ENCODE measurements around the gene KPNA6. TPM values are rescaled to one million over a fixed set of nuclear protein-coding genes. Genes with fewer than 3 reads are reported as not detected.
"Not testable (repeated sequence)": the region's sequence is repeated elsewhere in the genome, so short reads cannot be mapped to it uniquely, and the experiment has no call there.

KPNA6 gene
- total and polyA plus RNA-seq, 3 experiments from 2014 or later, result 29.3 to 96.7 (median 91.8) TPM

GRCh38 chr1:32082022-32082421 lies 25.8 kb upstream of the KPNA6 start:
- Mint-ChIP-seq H3K4me1 (peaks cover 1 to 7% (median 7%) of the 10 kb centered on the region in 3 donors), H3K4me3 (no peak overlapping the region), H3K27ac (peak overlapping the region in 4 of 8 donors; percentile 15 to 43 (median 22)), H3K36me3 (peaks cover 9 to 57% (median 26%) of the 10 kb centered on the region in 3 donors), H3K27me3 (no peaks in the 10 kb centered on the region), H3K9me3 (no peaks in the 10 kb centered on the region)
- no peak overlapping the region for H3K27ac ChIP-seq (ENCODE audit: low read depth, low read length)
- POLR2A ChIA-PET, result no interaction called here
- no peak for DNase-seq
- H3K36me3 ChIP-seq (ENCODE audit: insufficient read depth, low read length), result peaks cover 18% of the 10 kb centered on the region
- H3K4me1 ChIP-seq (ENCODE audit: insufficient read depth, low read length), result no peaks in the 10 kb centered on the region
- H3K27me3 ChIP-seq (ENCODE audit: insufficient read depth, low read length, poor library complexity, severe bottlenecking), result no peaks in the 10 kb centered on the region
- no peak overlapping the region for H3K4me3 ChIP-seq (ENCODE audit: low read length)
- no peaks in the 10 kb centered on the region for H3K9me3 ChIP-seq (ENCODE audit: low read length)
- CTCF ChIA-PET, result no interaction called here

- H3K27me3 Mint-ChIP-seq; POLR2A ChIA-PET; H3K9me3 Mint-ChIP-seq; H3K4me3 ChIP-seq (ENCODE audit: low read length); H3K36me3 ChIP-seq (ENCODE audit: insufficient read depth, low read length); DNase-seq; H3K4me1 ChIP-seq (ENCODE audit: insufficient read depth, low read length); H3K4me1 Mint-ChIP-seq; H3K27me3 ChIP-seq (ENCODE audit: insufficient read depth, low read length, poor library complexity, severe bottlenecking); H3K9me3 ChIP-seq (ENCODE audit: low read length); H3K4me3 Mint-ChIP-seq; H3K27ac ChIP-seq (ENCODE audit: low read depth, low read length): not testable (repeated sequence)
- CTCF ChIA-PET, result interaction anchor here (0.6 kb wide), 1 partner anchor 329 kb away, joined by 3 read pairs; no protein-coding TSS in a partner anchor
- H3K27ac Mint-ChIP-seq, result peak overlapping the region in 1 of 8 donors; percentile 12
- peaks cover 9 to 49% (median 21%) of the 10 kb centered on the region in 3 donors for H3K36me3 Mint-ChIP-seq
Measured at GRCh38 chr1:32086381-32086780, 21.5 kb upstream of the KPNA6 start.

GRCh38 chr1:32091176-32091575 lies 16.7 kb upstream of the KPNA6 start:
- no peak overlapping the region for H3K27ac ChIP-seq (ENCODE audit: low read depth, low read length)
- H3K9me3 Mint-ChIP-seq, result no peaks in the 10 kb centered on the region
- H3K4me3 Mint-ChIP-seq, result no peak overlapping the region
- H3K27me3 ChIP-seq (ENCODE audit: insufficient read depth, low read length, poor library complexity, severe bottlenecking), result no peaks in the 10 kb centered on the region
- H3K9me3 ChIP-seq (ENCODE audit: low read length), result no peaks in the 10 kb centered on the region
- H3K4me3 ChIP-seq (ENCODE audit: low read length), result no peak overlapping the region
- no peaks in the 10 kb centered on the region for H3K27me3 Mint-ChIP-seq
- H3K27ac Mint-ChIP-seq, result no peak overlapping the region
- ChIA-PET CTCF (interaction anchor here (1.3 to 1.4 kb wide), 3 partner anchors 17 to 127 kb away, joined by 3 read pairs; partner anchors contain the start of gene KPNA6), POLR2A (interaction anchor here (0.6 to 0.7 kb wide), 2 partner anchors 251 to 1152 kb away, joined by 3 to 7 read pairs; no protein-coding TSS in a partner anchor)
- no peaks in the 10 kb centered on the region for H3K4me1 ChIP-seq (ENCODE audit: insufficient read depth, low read length)
- H3K4me1 Mint-ChIP-seq, result no peaks in the 10 kb centered on the region
- DNase-seq, result no peak
- peaks cover 0 to 64% (median 9%) of the 10 kb centered on the region in 3 donors for H3K36me3 Mint-ChIP-seq
- H3K36me3 ChIP-seq (ENCODE audit: insufficient read depth, low read length), result peaks cover 19% of the 10 kb centered on the region

GRCh38 chr1:32091591-32091990 lies 16.3 kb upstream of the KPNA6 start:
- Mint-ChIP-seq H3K9me3 (no peaks in the 10 kb centered on the region), H3K36me3 (peaks cover 0 to 62% (median 9%) of the 10 kb centered on the region in 3 donors), H3K4me1 (no peaks in the 10 kb centered on the region), H3K27ac (no peak overlapping the region), H3K27me3 (no peaks in the 10 kb centered on the region), H3K4me3 (no peak overlapping the region)
- H3K4me3 ChIP-seq (ENCODE audit: low read length), result no peak overlapping the region
- ChIA-PET POLR2A (interaction anchor here (0.6 to 0.7 kb wide), 3 partner anchors 8 to 1152 kb away, joined by 3 to 14 read pairs (median 7); no protein-coding TSS in a partner anchor), CTCF (interaction anchor here (1.1 to 1.3 kb wide), 2 partner anchors 16 to 18 kb away, joined by 3 read pairs; partner anchors contain the start of gene KPNA6)
- peaks cover 18% of the 10 kb centered on the region for H3K36me3 ChIP-seq (ENCODE audit: insufficient read depth, low read length)
- no peak for DNase-seq
- H3K4me1 ChIP-seq (ENCODE audit: insufficient read depth, low read length), result no peaks in the 10 kb centered on the region
- no peak overlapping the region for H3K27ac ChIP-seq (ENCODE audit: low read depth, low read length)
- no peaks in the 10 kb centered on the region for H3K9me3 ChIP-seq (ENCODE audit: low read length)
- no peaks in the 10 kb centered on the region for H3K27me3 ChIP-seq (ENCODE audit: insufficient read depth, low read length, poor library complexity, severe bottlenecking)

GRCh38 chr1:32094746-32095521 lies 12.9 kb upstream of the KPNA6 start:
- Histone ChIP-seq H3K27ac (ENCODE audit: low read depth, low read length) (no peak overlapping the region), H3K4me1 (ENCODE audit: insufficient read depth, low read length) (no peaks in the 10 kb centered on the region), H3K27me3 (ENCODE audit: insufficient read depth, low read length, poor library complexity, severe bottlenecking) (no peaks in the 10 kb centered on the region), H3K36me3 (ENCODE audit: insufficient read depth, low read length) (peaks cover 18% of the 10 kb centered on the region), H3K4me3 (ENCODE audit: low read length) (no peak overlapping the region), H3K9me3 (ENCODE audit: low read length) (no peaks in the 10 kb centered on the region)
- Mint-ChIP-seq H3K4me1 (no peaks in the 10 kb centered on the region), H3K36me3 (peaks cover 0 to 68% (median 12%) of the 10 kb centered on the region in 3 donors), H3K4me3 (no peak overlapping the region), H3K27ac (no peak overlapping the region), H3K9me3 (no peaks in the 10 kb centered on the region), H3K27me3 (no peaks in the 10 kb centered on the region)
- no peak for DNase-seq
- CTCF ChIA-PET, result no interaction called here
- POLR2A ChIA-PET, result no interaction called here

- H3K9me3 Mint-ChIP-seq, result no peaks in the 10 kb centered on the region
- H3K27ac ChIP-seq (ENCODE audit: low read depth, low read length), result no peak overlapping the region
- no peak overlapping the region for H3K4me3 ChIP-seq (ENCODE audit: low read length)
- no peaks in the 10 kb centered on the region for H3K27me3 Mint-ChIP-seq
- H3K4me1 ChIP-seq (ENCODE audit: insufficient read depth, low read length), result no peaks in the 10 kb centered on the region
- no peaks in the 10 kb centered on the region for H3K27me3 ChIP-seq (ENCODE audit: insufficient read depth, low read length, poor library complexity, severe bottlenecking)
- ChIA-PET POLR2A (no interaction called here), CTCF (no interaction called here)
- H3K36me3 Mint-ChIP-seq, result peaks cover 0 to 62% (median 11%) of the 10 kb centered on the region in 3 donors
- no peak overlapping the region for H3K27ac Mint-ChIP-seq
- H3K4me1 Mint-ChIP-seq, result no peaks in the 10 kb centered on the region
- H3K9me3 ChIP-seq (ENCODE audit: low read length), result no peaks in the 10 kb centered on the region
- no peak overlapping the region for H3K4me3 Mint-ChIP-seq
- no peak for DNase-seq
- peaks cover 17% of the 10 kb centered on the region for H3K36me3 ChIP-seq (ENCODE audit: insufficient read depth, low read length)
Measured at GRCh38 chr1:32099426-32099825, 8.4 kb upstream of the KPNA6 start.

- Mint-ChIP-seq H3K36me3 (peaks cover 0 to 52% (median 9%) of the 10 kb centered on the region in 3 donors), H3K9me3 (no peaks in the 10 kb centered on the region), H3K27me3 (no peaks in the 10 kb centered on the region), H3K4me3 (no peak overlapping the region), H3K27ac (peak overlapping the region in 1 of 8 donors; percentile 52), H3K4me1 (no peaks in the 10 kb centered on the region)
- Histone ChIP-seq H3K27ac (ENCODE audit: low read depth, low read length) (peak overlapping the region; percentile 10), H3K4me1 (ENCODE audit: insufficient read depth, low read length) (no peaks in the 10 kb centered on the region), H3K36me3 (ENCODE audit: insufficient read depth, low read length) (peaks cover 9% of the 10 kb centered on the region), H3K9me3 (ENCODE audit: low read length) (no peaks in the 10 kb centered on the region), H3K4me3 (ENCODE audit: low read length) (no peak overlapping the region), H3K27me3 (ENCODE audit: insufficient read depth, low read length, poor library complexity, severe bottlenecking) (no peaks in the 10 kb centered on the region)
- POLR2A ChIA-PET, result no interaction called here
- CTCF ChIA-PET, result no interaction called here
- no peak for DNase-seq
Measured at GRCh38 chr1:32100359-32100758, 7.5 kb upstream of the KPNA6 start.

GRCh38 chr1:32100807-32101708 lies 6.8 kb upstream of the KPNA6 start:
- Mint-ChIP-seq H3K27ac (peak overlapping the region in 1 of 8 donors; percentile 52), H3K4me3 (no peak overlapping the region), H3K9me3 (no peaks in the 10 kb centered on the region), H3K36me3 (peaks cover 0 to 45% (median 8%) of the 10 kb centered on the region in 3 donors), H3K4me1 (no peaks in the 10 kb centered on the region), H3K27me3 (no peaks in the 10 kb centered on the region)
- DNase-seq, result no peak
- Histone ChIP-seq H3K4me1 (ENCODE audit: insufficient read depth, low read length) (no peaks in the 10 kb centered on the region), H3K4me3 (ENCODE audit: low read length) (no peak overlapping the region), H3K9me3 (ENCODE audit: low read length) (no peaks in the 10 kb centered on the region), H3K36me3 (ENCODE audit: insufficient read depth, low read length) (peaks cover 2% of the 10 kb centered on the region), H3K27ac (ENCODE audit: low read depth, low read length) (peak overlapping the region; percentile 10), H3K27me3 (ENCODE audit: insufficient read depth, low read length, poor library complexity, severe bottlenecking) (no peaks in the 10 kb centered on the region)
- CTCF ChIA-PET, result no interaction called here
- POLR2A ChIA-PET, result no interaction called here
